ENCODE results near the gene SLC29A4.

The SLC29A4 gene

GRCh38 chr7:5352440-5353010, 69.8 kb downstream of the SLC29A4 start:
- no peak for DNase-seq (ENCODE audit: low read depth in 2 of 2)

GRCh38 chr7:5354460-5355232, 71.9 kb downstream of the SLC29A4 start:
- no peak for DNase-seq (ENCODE audit: low read depth in 2 of 2)

Measured in activated CD4-positive, alpha-beta T cell treated with anti-CD3 and anti-CD28 coated beads for 24 hours (primary cell).